ENCODE measurements around the gene ANKRD10.

The ANKRD10 gene

DNA sequence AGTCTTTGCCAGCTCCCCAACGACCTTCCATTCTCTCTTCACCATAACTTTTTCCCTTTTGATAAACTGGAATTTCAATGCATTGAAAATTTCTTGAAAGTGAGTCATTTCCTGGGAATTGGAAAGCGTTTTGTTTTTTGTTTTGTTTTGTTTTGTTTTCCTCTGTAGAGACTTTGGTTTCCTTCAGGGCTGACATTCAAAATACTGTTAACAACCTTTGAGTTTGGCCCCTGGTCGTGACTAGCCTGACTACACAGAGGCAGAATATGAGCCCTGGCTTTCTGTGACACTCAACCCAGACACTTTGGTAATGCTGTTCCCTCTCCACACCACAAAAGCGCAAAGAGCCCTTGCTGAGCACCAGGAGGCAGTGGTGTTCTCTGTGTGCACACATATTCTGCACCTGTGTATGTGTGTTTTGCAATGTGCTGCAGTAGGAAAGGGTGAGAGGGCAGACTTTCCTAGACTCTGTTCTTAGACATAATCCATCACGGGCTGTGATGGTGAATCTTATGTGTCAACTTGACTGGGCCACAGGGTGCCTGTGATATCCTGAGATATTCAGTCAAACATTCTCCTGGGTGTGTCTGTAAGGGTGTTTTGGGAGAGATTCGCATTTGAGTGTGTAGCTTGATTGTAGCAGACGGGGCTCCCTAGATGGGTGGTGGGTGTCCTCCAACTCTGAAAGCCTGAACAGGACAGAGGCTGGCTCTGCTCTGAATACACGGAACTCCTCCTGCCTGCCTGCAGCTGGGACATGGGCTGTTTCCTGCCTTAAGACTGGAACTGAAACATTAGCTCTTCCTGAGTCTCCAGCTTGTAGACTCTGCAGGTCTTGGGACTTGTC lies 29.5 kb upstream of the ANKRD10 start:
- CTCF ChIA-PET = interaction anchor here (0.9 to 1.9 kb wide), 9 partner anchors 9 to 282 kb away, joined by 3 to 11 read pairs (median 4); partner anchors contain the start of gene ANKRD10
- POLR2A ChIA-PET = no interaction called here
- TF ChIP-seq, protein P1, sequence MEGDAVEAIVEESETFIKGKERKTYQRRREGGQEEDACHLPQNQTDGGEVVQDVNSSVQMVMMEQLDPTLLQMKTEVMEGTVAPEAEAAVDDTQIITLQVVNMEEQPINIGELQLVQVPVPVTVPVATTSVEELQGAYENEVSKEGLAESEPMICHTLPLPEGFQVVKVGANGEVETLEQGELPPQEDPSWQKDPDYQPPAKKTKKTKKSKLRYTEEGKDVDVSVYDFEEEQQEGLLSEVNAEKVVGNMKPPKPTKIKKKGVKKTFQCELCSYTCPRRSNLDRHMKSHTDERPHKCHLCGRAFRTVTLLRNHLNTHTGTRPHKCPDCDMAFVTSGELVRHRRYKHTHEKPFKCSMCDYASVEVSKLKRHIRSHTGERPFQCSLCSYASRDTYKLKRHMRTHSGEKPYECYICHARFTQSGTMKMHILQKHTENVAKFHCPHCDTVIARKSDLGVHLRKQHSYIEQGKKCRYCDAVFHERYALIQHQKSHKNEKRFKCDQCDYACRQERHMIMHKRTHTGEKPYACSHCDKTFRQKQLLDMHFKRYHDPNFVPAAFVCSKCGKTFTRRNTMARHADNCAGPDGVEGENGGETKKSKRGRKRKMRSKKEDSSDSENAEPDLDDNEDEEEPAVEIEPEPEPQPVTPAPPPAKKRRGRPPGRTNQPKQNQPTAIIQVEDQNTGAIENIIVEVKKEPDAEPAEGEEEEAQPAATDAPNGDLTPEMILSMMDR (IDR thresholded peaks at IDR 0.05; ENCODE audit: control extremely low read depth, extremely low read depth, low read depth, missing control alignments) = peak; percentile 61
- peak; percentile 62 for DNase-seq (ENCODE audit: extremely low spot score)

DNA sequence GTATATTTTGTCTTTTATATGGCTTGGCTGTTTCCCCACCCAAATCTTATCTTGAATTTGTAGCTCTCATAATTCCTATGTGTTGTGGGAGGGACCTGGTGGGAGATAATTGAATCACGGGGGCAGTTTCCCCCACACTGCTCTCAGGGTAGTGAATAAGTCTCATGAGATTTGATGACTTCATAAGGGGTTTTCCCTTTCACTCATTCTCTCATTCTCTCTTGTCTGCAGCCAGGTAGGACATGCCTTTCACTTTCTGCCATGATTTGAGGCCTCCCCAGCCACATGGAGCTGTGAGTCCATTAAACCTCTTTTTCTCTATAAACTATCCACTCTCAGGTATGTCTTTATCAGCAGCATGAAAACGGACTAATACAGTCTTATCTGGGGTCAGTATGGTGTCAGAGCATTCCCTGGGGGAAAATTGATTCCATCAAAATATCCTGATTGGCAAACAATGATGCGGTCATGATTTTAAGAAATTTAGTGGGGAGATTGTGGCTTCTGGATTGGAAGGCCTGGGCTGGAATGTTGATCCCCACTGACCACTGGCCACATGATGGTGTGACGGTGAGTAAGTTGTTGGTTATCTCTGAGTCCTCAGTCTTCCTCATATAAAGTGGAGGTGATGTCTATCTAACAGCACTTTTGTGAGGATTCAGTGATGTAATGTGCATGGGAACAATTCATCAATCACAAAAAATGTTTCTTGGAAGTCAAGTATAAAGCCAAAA lies 27.5 kb upstream of the ANKRD10 start:
- POLR2A ChIA-PET = no interaction called here
- CTCF ChIA-PET = interaction anchor here (0.8 to 1.6 kb wide), 5 partner anchors 11 to 243 kb away, joined by 3 to 4 read pairs (median 3); no protein-coding TSS in a partner anchor
- TF ChIP-seq, protein P1 (IDR thresholded peaks at IDR 0.05; ENCODE audit: control extremely low read depth, extremely low read depth, low read depth, missing control alignments) = no peak
- no peak for DNase-seq (ENCODE audit: extremely low spot score)

- ChIA-PET CTCF (interaction anchor here (1.1 to 1.5 kb wide), 3 partner anchors 9 to 24 kb away, joined by 3 to 7 read pairs (median 4); partner anchors contain the start of gene ANKRD10), POLR2A (interaction anchor here (0.5 kb wide), 1 partner anchor 203 kb away, joined by 6 read pairs; no protein-coding TSS in a partner anchor)
- TF ChIP-seq, protein P1 (IDR thresholded peaks at IDR 0.05; ENCODE audit: control extremely low read depth, extremely low read depth, low read depth, missing control alignments) = no peak
Observed at GRCh38 chr13:110938662-110939421, 24.0 kb upstream of the ANKRD10 start.

GRCh38 chr13:110937511-110938285 lies 22.8 kb upstream of the ANKRD10 start:
- TF ChIP-seq, protein P1 (IDR thresholded peaks at IDR 0.05; ENCODE audit: control extremely low read depth, extremely low read depth, low read depth, missing control alignments) = no peak
- CTCF ChIA-PET = interaction anchor here (1.1 to 1.7 kb wide), 6 partner anchors 8 to 467 kb away, joined by 3 to 7 read pairs (median 4); partner anchors contain the start of gene ANKRD10
- POLR2A ChIA-PET = no interaction called here
- no peak for DNase-seq (ENCODE audit: extremely low spot score)

More at GRCh38 chr13:110938662-110939421, 24.0 kb upstream of the ANKRD10 start:
- no peak for DNase-seq (ENCODE audit: extremely low spot score)

GRCh38 chr13:110936519-110936918 lies 21.6 kb upstream of the ANKRD10 start:
- ChIA-PET POLR2A (no interaction called here), CTCF (interaction anchor here (1.7 to 2.6 kb wide), 2 partner anchors 8 to 22 kb away, joined by 5 read pairs; partner anchors contain the start of gene ANKRD10)
- no peak for DNase-seq (ENCODE audit: extremely low spot score)
- TF ChIP-seq, protein P1 (IDR thresholded peaks at IDR 0.05; ENCODE audit: control extremely low read depth, extremely low read depth, low read depth, missing control alignments) = no peak

Data from GM10248 (cell line).